Kidney epithelial cell (primary cell): ENCODE measurements around the gene ERGIC3. TPM values are rescaled to one million over a fixed set of nuclear protein-coding genes. Genes with fewer than 3 reads are reported as not detected.

Experiments
- DNase-seq: peaks from one replicate; pipeline ENCODE4 v3.0.0-alpha.2; 2010; ENCODE audit warnings: low read depth
- H3K27me3 ChIP-seq: 2 replicates; pipeline ENCODE4 v1.6.0; 2011; ENCODE audit warnings: low read length; ENCODE audit not compliant: control insufficient read depth, insufficient read depth
- H3K36me3 ChIP-seq: 2 replicates; pipeline ENCODE4 v1.5.1; 2011; ENCODE audit warnings: low read length; ENCODE audit not compliant: control insufficient read depth, insufficient read depth
- H3K4me3 ChIP-seq: 2 replicates; pipeline ENCODE4 v1.5.1; 2011; ENCODE audit warnings: low read depth, mild to moderate bottlenecking, control low read depth, low read length
- CTCF ChIP-seq: IDR thresholded peaks from 2 replicates; pipeline ENCODE4 v1.5.1; 2011; ENCODE audit warnings: mild to moderate bottlenecking, moderate library complexity, low read length, control low read depth, inconsistent platforms; ENCODE audit not compliant: insufficient read depth, poor library complexity, severe bottlenecking
- total RNA-seq: library from RNA; depleted of rRNA; stranded (reverse); fragments of >200 nt; gene quantifications from 2 replicates; pipeline ENCODE4 v1.2.3, GENCODE V29; 2015

The ERGIC3 gene
- total RNA-seq, 1 donor from 2014 or later, result 215 TPM

DNA sequence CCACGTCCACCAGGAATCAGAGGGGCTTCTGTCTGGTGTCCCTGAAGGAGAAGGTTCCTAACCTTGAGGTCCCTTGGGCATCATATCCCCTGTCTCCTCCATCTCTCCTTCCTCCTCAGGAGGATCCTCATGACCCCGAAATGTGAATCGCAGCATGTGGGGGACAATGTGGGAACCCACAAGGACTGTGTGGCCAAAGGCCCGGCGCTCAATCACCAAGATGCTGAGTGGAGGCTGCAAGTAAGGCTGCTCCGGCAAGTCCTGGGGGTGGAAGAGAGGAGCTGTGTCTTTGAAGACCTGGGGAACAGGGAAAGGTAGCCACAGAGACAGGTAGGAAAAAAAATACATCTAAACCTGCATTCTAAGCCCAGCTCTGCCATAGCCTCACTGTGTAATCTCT is 37.3 kb downstream of the ERGIC3 start:
- H3K27me3 ChIP-seq, result no peaks in the 10 kb centered on the region
- TF ChIP-seq CTCF, result no peak
- no peaks in the 10 kb centered on the region for H3K36me3 ChIP-seq
- no peak for DNase-seq
- no peak overlapping the region for H3K4me3 ChIP-seq

DNA sequence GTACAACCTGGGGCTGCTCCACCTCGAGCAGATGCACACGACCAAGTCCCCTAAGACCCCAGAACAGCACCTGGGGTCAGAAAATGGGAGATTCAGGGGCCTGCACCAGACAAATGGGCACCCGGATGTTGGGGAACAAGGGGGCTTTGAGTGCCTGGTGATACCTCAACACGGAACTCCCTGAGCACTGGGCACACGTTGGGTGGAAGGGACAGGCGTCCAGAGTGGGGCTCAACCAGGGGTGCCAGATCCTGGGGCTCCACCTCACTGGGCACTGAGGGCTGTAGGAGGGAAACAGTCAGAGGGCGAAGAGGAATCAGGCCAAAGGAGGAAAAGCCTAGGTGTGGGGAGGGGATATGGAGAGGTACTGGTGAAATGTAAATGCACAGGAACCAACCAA is 40.3 kb downstream of the ERGIC3 start:
- H3K36me3 ChIP-seq, result no peaks in the 10 kb centered on the region
- TF ChIP-seq CTCF, result no peak
- H3K4me3 ChIP-seq, result no peak overlapping the region
- DNase-seq, result no peak
- no peaks in the 10 kb centered on the region for H3K27me3 ChIP-seq

- H3K36me3 ChIP-seq, result no peaks in the 10 kb centered on the region
- DNase-seq, result no peak
- H3K4me3 ChIP-seq, result no peak overlapping the region
- TF ChIP-seq CTCF, result no peak
- no peaks in the 10 kb centered on the region for H3K27me3 ChIP-seq
These were observed 41.0 kb downstream of the ERGIC3 start for GRCh38 chr20:35582741-35583404.

DNA sequence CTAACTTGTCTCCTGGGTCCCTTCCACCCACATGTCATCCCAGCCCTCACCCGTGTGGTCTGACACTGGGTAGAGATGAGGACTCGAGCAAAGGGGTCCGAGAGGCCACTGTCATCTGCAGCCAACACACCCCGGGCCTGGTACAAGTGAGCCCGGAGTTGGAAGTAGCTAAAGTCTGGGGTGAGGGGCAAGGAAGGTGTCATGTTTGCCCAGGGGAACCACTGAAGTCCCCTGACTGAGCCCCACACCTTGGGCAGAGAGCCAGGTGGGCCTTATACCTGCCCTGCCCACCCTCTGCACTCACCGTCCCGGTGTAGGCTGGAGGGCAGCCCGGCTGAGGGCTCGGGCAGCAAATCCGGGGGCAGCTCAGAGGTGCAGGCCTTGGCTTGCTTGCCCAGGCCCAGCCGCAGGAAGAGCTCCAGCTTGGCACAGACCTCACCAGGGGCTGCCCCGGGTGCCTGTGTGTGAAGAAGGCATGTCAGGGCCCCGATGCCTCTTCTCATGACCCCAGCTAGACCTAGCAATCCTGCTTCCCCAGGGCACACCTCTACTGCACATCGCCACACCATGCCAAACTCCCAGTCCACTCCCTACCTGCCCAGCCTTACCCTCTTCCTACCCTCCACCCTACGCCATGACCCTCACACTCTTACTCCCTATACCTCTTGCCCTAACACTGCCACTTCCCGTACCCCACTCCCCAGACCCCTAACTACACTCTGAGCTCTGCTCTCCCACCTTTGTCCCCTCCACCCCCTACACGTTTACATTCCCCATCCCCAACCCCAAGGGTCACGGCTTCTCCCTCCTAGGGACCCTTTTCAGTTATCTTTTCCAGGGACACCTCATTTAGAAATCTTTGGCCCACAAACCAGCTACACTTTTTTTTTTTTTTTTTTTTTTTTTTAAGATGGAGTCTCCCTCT is 42.0 kb downstream of the ERGIC3 start:
- DNase-seq, result no peak
- no peak overlapping the region for H3K4me3 ChIP-seq
- no peak for TF ChIP-seq CTCF
- H3K36me3 ChIP-seq, result no peaks in the 10 kb centered on the region
- H3K27me3 ChIP-seq, result no peaks in the 10 kb centered on the region

DNA sequence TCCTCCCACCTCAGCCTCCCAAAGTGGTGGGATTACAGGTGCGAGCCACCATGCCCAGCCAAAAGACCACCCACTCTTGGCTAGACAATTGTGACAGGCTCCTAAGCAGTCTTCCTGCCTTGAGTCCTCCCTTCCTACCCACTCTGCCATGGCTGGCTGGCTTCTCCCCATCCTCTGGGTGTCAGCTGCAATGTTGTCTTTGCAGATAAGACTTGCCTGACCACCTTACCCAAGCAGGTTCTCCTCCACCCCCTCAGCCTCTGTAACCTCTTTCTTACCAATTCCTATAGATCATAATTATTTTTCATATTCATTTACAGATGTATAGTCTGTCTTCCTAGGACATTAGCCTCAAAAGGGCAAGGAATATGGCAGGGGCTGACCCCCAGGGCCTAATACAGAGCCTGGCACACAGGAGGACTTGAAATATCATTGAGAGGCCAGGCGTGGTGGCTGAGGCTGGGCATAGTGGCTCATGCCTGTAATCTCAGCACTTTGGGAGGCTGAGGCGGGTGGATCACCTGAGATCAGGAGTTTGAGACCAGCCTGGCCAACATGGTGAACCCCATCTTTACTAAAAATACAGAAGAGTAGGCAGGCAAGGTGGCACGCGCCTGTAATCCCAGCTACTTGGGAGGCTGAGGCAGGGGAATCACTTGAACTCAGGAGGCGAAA is 45.0 kb downstream of the ERGIC3 start:
- H3K27me3 ChIP-seq, result no peaks in the 10 kb centered on the region
- no peak for TF ChIP-seq CTCF
- no peak overlapping the region for H3K4me3 ChIP-seq
- no peak for DNase-seq
- H3K36me3 ChIP-seq, result no peaks in the 10 kb centered on the region
